Mesenchymal stem cell (in vitro differentiated cells and primary cell): Measurements from ENCODE around the gene BORCS8. TPM values are rescaled to one million over a fixed set of nuclear protein-coding genes. Genes with fewer than 3 reads are reported as not detected.

ENCODE experiments used
- DNase-seq: peaks from one replicate; pipeline ENCODE4 v3.0.0-alpha.2; 2013
- H2AFZ ChIP-seq: one replicate; pipeline ENCODE4 v1.6.1; 2013; ENCODE audit warnings: low read depth, mild to moderate bottlenecking, control low read depth, inconsistent platforms, low read length, moderate library complexity
- H2AK5ac ChIP-seq: 2 replicates; pipeline ENCODE4 v1.6.1; 2013; ENCODE audit warnings: low read length, moderate library complexity, mild to moderate bottlenecking, inconsistent platforms; ENCODE audit not compliant: severe bottlenecking
- H2BK120ac ChIP-seq: one replicate; pipeline ENCODE4 v1.6.1; 2013; ENCODE audit warnings: low read depth, mild to moderate bottlenecking, inconsistent platforms, low read length, moderate library complexity
- H2BK12ac ChIP-seq, 2 experiments: one replicate each; pipeline ENCODE4 v1.6.1; 2013; ENCODE audit warnings: inconsistent platforms in 2 of 2, low read length in 2 of 2, mild to moderate bottlenecking in 2 of 2, moderate library complexity in 2 of 2, control low read depth in 1 of 2
- H2BK15ac ChIP-seq: one replicate; pipeline ENCODE4 v1.6.1; 2013; ENCODE audit warnings: mild to moderate bottlenecking, low read depth, inconsistent platforms; ENCODE audit not compliant: poor library complexity, severe bottlenecking
- H2BK5ac ChIP-seq: 2 replicates; pipeline ENCODE4 v1.6.1; 2013; ENCODE audit warnings: low read depth, mild to moderate bottlenecking, low read length, control low read depth, inconsistent platforms; ENCODE audit not compliant: poor library complexity, severe bottlenecking
- H3K14ac ChIP-seq, 2 experiments: one replicate each; pipeline ENCODE4 v1.6.1; 2013; ENCODE audit warnings: inconsistent platforms in 2 of 2, low read length in 2 of 2, control low read depth in 1 of 2, mild to moderate bottlenecking in 1 of 2, moderate library complexity in 1 of 2
- H3K18ac ChIP-seq, 2 experiments: one replicate each; pipeline ENCODE4 v1.6.1; 2013; ENCODE audit warnings: inconsistent platforms in 2 of 2, low read length in 2 of 2, control low read depth in 1 of 2, low read depth in 1 of 2, mild to moderate bottlenecking in 1 of 2
- H3K23ac ChIP-seq, 2 experiments: one replicate each; pipeline ENCODE4 v1.6.1; 2013; ENCODE audit warnings: inconsistent platforms in 2 of 2, low read length in 2 of 2, mild to moderate bottlenecking in 2 of 2, moderate library complexity in 2 of 2, control low read depth in 1 of 2
- H3K27ac ChIP-seq: 2 replicates; pipeline ENCODE4 v1.5.1; 2013; ENCODE audit warnings: mild to moderate bottlenecking, moderate library complexity, low read length, control low read depth, inconsistent platforms; ENCODE audit not compliant: poor library complexity, severe bottlenecking
- H3K27me3 ChIP-seq, 2 experiments: 2 replicates each; pipeline versions ENCODE4 v1.6.1 to v1.7.0; 2013; ENCODE audit warnings: low read length in 2 of 2, mild to moderate bottlenecking in 2 of 2, moderate library complexity in 2 of 2, control low read depth in 1 of 2, inconsistent platforms in 1 of 2; ENCODE audit not compliant: control insufficient read depth in 1 of 2, insufficient read depth in 1 of 2
- H3K36me3 ChIP-seq, 2 experiments: 2 replicates each; pipeline versions ENCODE4 v1.6.1 to v1.7.0; 2013; ENCODE audit warnings: low read length in 2 of 2, control low read depth in 1 of 2, inconsistent platforms in 1 of 2, low read depth in 1 of 2, mild to moderate bottlenecking in 1 of 2; ENCODE audit not compliant: insufficient read depth in 2 of 2, control insufficient read depth in 1 of 2
- H3K4ac ChIP-seq, 2 experiments: one replicate each; pipeline ENCODE4 v1.6.1; 2013; ENCODE audit warnings: inconsistent platforms in 2 of 2, low read length in 2 of 2, mild to moderate bottlenecking in 2 of 2, moderate library complexity in 2 of 2, control low read depth in 1 of 2, low read depth in 1 of 2
- H3K4me1 ChIP-seq: 2 replicates; pipeline ENCODE4 v1.6.1; 2013; ENCODE audit warnings: low read depth, low read length, control low read depth; ENCODE audit not compliant: control insufficient read depth, insufficient read depth
- H3K4me2 ChIP-seq: 2 replicates; pipeline ENCODE4 v1.6.1; 2013; ENCODE audit warnings: low read length, mild to moderate bottlenecking, inconsistent platforms; ENCODE audit not compliant: poor library complexity, severe bottlenecking
- H3K4me3 ChIP-seq, 2 experiments: 2 replicates each; pipeline versions ENCODE4 v1.5.1 to v1.7.0; 2013; ENCODE audit warnings: low read length in 2 of 2, mild to moderate bottlenecking in 2 of 2, control low read depth in 1 of 2, low read depth in 1 of 2; ENCODE audit not compliant: insufficient read depth in 1 of 2
- H3K79me1 ChIP-seq: replicated peaks from 2 replicates; pipeline ENCODE4 v1.6.1; 2013; ENCODE audit warnings: mild to moderate bottlenecking, control low read depth, low read length, inconsistent platforms; ENCODE audit not compliant: poor library complexity, severe bottlenecking
- H3K9ac ChIP-seq: 2 replicates; pipeline ENCODE4 v1.7.0; 2013; ENCODE audit warnings: mild to moderate bottlenecking, low read length, moderate library complexity
- H3K9me3 ChIP-seq: 2 replicates; pipeline ENCODE4 v1.7.0; 2013; ENCODE audit warnings: mild to moderate bottlenecking, low read length; ENCODE audit not compliant: control insufficient read depth
- H4K8ac ChIP-seq: one replicate; pipeline ENCODE4 v1.6.1; 2013; ENCODE audit warnings: inconsistent platforms, mild to moderate bottlenecking, low read length, moderate library complexity
- H4K91ac ChIP-seq: one replicate; pipeline ENCODE4 v1.6.1; 2013; ENCODE audit warnings: mild to moderate bottlenecking, low read length, inconsistent platforms
- WGBS: methylation state at CpG from one replicate; pipeline ENCODE4 v1.1.7; 2013; ENCODE audit warnings: mixed read lengths; 5-methylcytosine and 5-hydroxymethylcytosine counted together
- polyA plus RNA-seq, 2 experiments: library from polyadenylated mRNA; stranded (reverse); fragments of 200-250 nt; gene quantifications; one replicate each; pipeline ENCODE4 v1.2.3, GENCODE V29; 2013

The BORCS8 gene
- polyA plus RNA-seq (2013, experiment 1 of 2): 24.0 TPM
- 21.1 TPM for polyA plus RNA-seq (2013, experiment 2 of 2)

DNA sequence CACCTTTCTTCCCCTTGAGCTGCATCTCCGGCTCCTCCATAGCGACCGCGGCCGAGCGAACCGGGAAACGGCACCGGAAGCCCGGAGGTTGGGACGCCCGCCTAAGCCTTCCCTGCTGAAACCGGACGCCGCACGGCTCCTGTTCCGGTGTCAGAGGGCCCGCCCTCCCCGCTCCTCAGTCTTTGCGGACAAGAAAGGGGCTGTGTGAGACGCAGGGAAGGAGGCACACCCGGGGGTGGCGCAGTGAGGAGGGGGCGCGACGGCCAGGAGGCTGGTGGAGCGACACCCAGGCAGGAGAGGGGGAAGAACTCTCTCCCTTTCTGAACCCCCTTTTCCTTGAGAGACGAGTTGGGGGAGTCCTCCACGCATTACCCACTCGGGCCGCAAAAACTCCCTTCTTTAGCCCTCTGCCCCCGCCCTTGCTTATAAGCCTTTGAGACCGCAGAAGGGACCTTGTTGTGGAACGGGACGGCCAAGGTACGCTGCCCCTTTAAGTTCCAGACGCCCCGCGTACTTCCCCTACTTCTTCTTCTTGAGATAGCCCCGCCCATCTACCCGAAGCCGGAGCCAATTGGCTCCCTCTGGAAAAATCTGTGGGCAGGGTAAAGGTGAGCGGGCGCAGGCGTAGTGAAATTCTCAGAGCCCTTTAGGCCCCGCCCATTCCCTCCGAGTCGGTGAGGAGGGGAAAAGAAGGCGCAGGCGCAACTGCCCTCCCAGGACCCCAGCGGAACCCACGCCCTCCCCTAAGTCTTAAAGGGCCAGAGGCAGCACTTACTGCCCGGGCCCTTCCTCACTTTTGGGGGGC lies at the start of gene BORCS8, which contains the start of gene RFXANK:
Gene BORCS8 (minus strand): TSS at position 75 of the 805 bp plus-strand sequence. CDS start 35 bp downstream, at position 40.
Gene RFXANK (plus strand): TSS at position 181 of the 805 bp plus-strand sequence. CDS start 1,689 bp downstream, outside the sequence.
- 0% methylated on average over 42 of the region's 53 CpGs for WGBS
- Histone ChIP-seq H3K14ac (peak within 1 kb of the TSS in 1 of 2 experiments; percentile 100), H3K79me1 (peaks cover 30% of the 10 kb centered on the region), H3K36me3 (peaks cover 17 to 24% of the 10 kb centered on the region in 2 experiments), H3K4ac (peak within 1 kb of the TSS; percentile 70 to 96), H2BK120ac (peak within 1 kb of the TSS; percentile 81), H3K27ac (peak within 1 kb of the TSS; percentile 97), H2BK15ac (peak within 1 kb of the TSS; percentile 92), H2BK12ac (peak within 1 kb of the TSS in 1 of 2 experiments; percentile 95), H4K8ac (peak within 1 kb of the TSS; percentile 84), H4K91ac (peak within 1 kb of the TSS; percentile 85), H2AK5ac (no peak within 1 kb of the TSS), H3K27me3 (no peaks in the 10 kb centered on the region), H3K4me1 (peaks cover 20% of the 10 kb centered on the region), H3K23ac (peak within 1 kb of the TSS in 1 of 2 experiments; percentile 99), H2BK5ac (peak within 1 kb of the TSS; percentile 80), H3K9ac (peak within 1 kb of the TSS; percentile 99), H3K9me3 (no peaks in the 10 kb centered on the region), H3K18ac (peak within 1 kb of the TSS; percentile 89 to 100), H3K4me3 (peak within 1 kb of the TSS; percentile 79 to 96), H2AFZ (peak within 1 kb of the TSS; percentile 100), H3K4me2 (peak within 1 kb of the TSS; percentile 78)
- peak; percentile 99 for DNase-seq

DNA sequence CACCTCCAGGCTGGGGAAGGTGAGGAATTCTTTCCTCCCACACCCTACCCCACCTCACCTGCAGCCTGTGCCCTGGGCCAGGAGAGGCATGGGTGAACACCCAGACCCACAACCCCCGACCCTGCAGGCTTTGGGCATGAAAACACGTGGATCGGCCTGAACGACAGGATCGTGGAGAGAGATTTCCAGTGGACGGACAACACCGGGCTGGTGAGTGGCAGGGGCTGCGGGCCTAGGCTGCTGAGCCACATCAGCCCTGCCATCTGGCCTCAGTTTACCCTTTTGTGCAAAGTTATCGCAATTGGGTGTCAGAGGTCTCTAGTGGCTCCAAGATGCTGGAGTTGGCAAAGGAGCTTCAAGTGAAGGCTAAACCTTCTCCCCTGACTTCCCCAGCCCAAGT lies 48.5 kb upstream of the BORCS8 start:
- H4K8ac ChIP-seq: no peak overlapping the region
- H3K79me1 ChIP-seq: no peaks in the 10 kb centered on the region
- no peaks in the 10 kb centered on the region for H3K4me1 ChIP-seq
- H3K4me3 ChIP-seq: no peak overlapping the region
- H3K36me3 ChIP-seq: no peaks in the 10 kb centered on the region
- H3K9me3 ChIP-seq: no peaks in the 10 kb centered on the region
- no peak overlapping the region for H2BK12ac ChIP-seq
- H2AFZ ChIP-seq: no peak overlapping the region
- 84% methylated on average over 9 of the region's 9 CpGs for WGBS
- no peak for DNase-seq
- H3K27ac ChIP-seq: no peak overlapping the region
- H3K14ac ChIP-seq: no peak overlapping the region
- no peak overlapping the region for H3K4ac ChIP-seq
- H3K4me2 ChIP-seq: no peak overlapping the region
- H3K18ac ChIP-seq: no peak overlapping the region
- no peak overlapping the region for H2AK5ac ChIP-seq
- H3K27me3 ChIP-seq: peaks cover 9 to 15% of the 10 kb centered on the region in 2 experiments
- no peak overlapping the region for H3K9ac ChIP-seq
- H2BK5ac ChIP-seq: no peak overlapping the region
- H2BK120ac ChIP-seq: no peak overlapping the region
- H4K91ac ChIP-seq: no peak overlapping the region
- no peak overlapping the region for H2BK15ac ChIP-seq
- H3K23ac ChIP-seq: no peak overlapping the region

- no peak overlapping the region for H3K4ac ChIP-seq
- no peak overlapping the region for H3K27ac ChIP-seq
- H3K27me3 ChIP-seq: peaks cover 9% of the 10 kb centered on the region in 2 experiments
- H2BK120ac ChIP-seq: no peak overlapping the region
- no peak overlapping the region for H3K4me2 ChIP-seq
- no peak overlapping the region for H3K9ac ChIP-seq
- H3K4me1 ChIP-seq: no peaks in the 10 kb centered on the region
- H2BK5ac ChIP-seq: no peak overlapping the region
- no peak overlapping the region for H3K4me3 ChIP-seq
- no peak overlapping the region for H2BK12ac ChIP-seq
- no peaks in the 10 kb centered on the region for H3K79me1 ChIP-seq
- no peak overlapping the region for H2AK5ac ChIP-seq
- H2BK15ac ChIP-seq: no peak overlapping the region
- no peak overlapping the region for H2AFZ ChIP-seq
- no peaks in the 10 kb centered on the region for H3K36me3 ChIP-seq
- H4K91ac ChIP-seq: no peak overlapping the region
- no peak for DNase-seq
- no peak overlapping the region for H4K8ac ChIP-seq
- no peak overlapping the region for H3K23ac ChIP-seq
- H3K14ac ChIP-seq: no peak overlapping the region
- peaks cover under 1% of the 10 kb centered on the region for H3K9me3 ChIP-seq
- H3K18ac ChIP-seq: no peak overlapping the region
These were observed 47.7 kb upstream of the BORCS8 start for GRCh38 chr19:19239675-19240074.

- Histone ChIP-seq H3K9ac (no peak overlapping the region), H2BK15ac (no peak overlapping the region), H3K36me3 (no peaks in the 10 kb centered on the region), H2AK5ac (no peak overlapping the region), H3K27ac (no peak overlapping the region), H3K4me2 (no peak overlapping the region), H2BK12ac (no peak overlapping the region), H2BK5ac (no peak overlapping the region), H3K27me3 (peaks cover 9% of the 10 kb centered on the region in 2 experiments), H3K4me3 (no peak overlapping the region), H3K9me3 (peaks cover 14% of the 10 kb centered on the region), H4K8ac (no peak overlapping the region), H3K4me1 (no peaks in the 10 kb centered on the region), H2AFZ (no peak overlapping the region), H3K79me1 (no peaks in the 10 kb centered on the region), H3K18ac (no peak overlapping the region), H3K23ac (no peak overlapping the region), H2BK120ac (no peak overlapping the region), H3K14ac (no peak overlapping the region), H4K91ac (no peak overlapping the region), H3K4ac (no peak overlapping the region)
- no peak for DNase-seq
- 81% methylated on average over 18 of the region's 18 CpGs for WGBS
These were observed 46.4 kb upstream of the BORCS8 start for GRCh38 chr19:19238126-19238894.
